ENCODE results near the gene C5AR1.
A peak's percentile ranks its signal among the peaks of the same experiment; 100 is the strongest.
"Not testable (repeated sequence)": the region's sequence is repeated elsewhere in the genome, so short reads cannot be mapped to it uniquely, and the experiment has no call there.

Gene C5AR1

DNA sequence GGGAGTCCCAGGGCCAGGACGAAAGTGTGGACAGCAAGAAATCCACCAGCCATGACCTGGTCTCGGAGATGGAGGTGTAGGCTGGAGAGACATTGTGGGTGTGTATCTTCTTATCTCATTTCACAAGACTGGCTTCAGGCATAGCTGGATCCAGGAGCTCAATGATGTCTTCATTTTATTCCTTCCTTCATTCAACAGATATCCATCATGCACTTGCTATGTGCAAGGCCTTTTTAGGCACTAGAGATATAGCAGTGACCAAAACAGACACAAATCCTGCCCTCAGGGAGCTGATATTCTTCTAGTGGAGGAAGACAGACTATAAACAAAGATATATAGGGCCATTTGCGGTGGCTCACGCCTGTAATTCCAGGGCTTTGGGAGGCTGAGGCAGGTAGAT, 32.1 kb downstream of the C5AR1 start:
- TF ChIP-seq, protein P1, sequence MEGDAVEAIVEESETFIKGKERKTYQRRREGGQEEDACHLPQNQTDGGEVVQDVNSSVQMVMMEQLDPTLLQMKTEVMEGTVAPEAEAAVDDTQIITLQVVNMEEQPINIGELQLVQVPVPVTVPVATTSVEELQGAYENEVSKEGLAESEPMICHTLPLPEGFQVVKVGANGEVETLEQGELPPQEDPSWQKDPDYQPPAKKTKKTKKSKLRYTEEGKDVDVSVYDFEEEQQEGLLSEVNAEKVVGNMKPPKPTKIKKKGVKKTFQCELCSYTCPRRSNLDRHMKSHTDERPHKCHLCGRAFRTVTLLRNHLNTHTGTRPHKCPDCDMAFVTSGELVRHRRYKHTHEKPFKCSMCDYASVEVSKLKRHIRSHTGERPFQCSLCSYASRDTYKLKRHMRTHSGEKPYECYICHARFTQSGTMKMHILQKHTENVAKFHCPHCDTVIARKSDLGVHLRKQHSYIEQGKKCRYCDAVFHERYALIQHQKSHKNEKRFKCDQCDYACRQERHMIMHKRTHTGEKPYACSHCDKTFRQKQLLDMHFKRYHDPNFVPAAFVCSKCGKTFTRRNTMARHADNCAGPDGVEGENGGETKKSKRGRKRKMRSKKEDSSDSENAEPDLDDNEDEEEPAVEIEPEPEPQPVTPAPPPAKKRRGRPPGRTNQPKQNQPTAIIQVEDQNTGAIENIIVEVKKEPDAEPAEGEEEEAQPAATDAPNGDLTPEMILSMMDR (IDR thresholded peaks at IDR 0.05; ENCODE audit: insufficient read depth, low read depth, low read length, missing control alignments), result no peak
- no peak for DNase-seq (ENCODE audit: low read depth)
- no peak overlapping the region for H3K4me3 ChIP-seq (ENCODE audit: low read depth, low read length)

DNA sequence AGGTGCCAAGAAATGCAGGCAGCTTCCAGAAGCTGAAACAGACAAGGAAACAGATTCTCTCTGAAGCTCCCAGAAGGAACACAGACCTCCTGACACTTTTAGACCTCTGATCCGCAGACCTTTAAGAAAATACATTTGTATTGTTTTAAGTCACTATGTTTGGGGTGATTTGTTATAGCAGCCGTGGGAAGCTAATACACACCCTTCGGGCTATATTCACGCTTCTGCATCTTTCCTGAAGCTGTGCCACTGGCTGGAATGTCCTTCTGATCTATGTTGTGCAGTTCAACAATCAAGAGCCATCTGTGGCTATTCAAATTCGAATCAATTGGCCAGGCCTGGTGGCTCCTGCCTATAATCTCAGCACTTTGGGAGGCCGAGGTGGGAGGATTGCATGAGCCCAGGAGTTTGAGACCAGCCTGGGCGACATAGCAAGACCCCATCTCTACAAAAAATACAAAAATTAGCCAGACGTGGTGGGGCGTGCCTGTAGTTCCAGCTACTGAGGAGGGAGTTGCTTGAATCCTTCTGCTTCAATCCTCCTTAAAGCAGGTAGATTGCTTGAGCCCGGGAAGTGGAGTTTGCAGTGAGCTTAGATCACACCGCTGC, 33.6 kb downstream of the C5AR1 start:
- TF ChIP-seq, protein P1 (IDR thresholded peaks at IDR 0.05; ENCODE audit: insufficient read depth, low read depth, low read length, missing control alignments), result no peak
- DNase-seq (ENCODE audit: low read depth), result no peak
- H3K4me3 ChIP-seq (ENCODE audit: low read depth, low read length), result no peak overlapping the region

DNA sequence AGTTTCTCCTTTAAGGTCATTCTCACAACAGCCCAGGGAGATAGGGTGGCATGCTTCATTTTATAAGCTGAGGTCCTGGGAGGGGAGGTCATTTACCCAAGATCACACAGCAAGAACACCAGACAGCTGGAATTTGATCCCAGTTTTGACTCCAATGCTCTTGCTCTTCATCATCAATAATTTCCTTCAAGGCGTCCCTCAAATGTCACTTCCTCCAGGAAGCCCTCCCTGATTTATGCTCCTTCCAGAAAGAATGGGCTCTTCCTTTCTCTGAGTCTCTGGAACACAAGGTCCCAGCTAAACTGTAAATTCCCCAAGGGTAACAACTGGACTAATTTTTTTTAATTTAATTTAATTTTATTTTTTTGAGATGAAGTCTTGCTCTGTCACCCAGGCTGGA, 34.8 kb downstream of the C5AR1 start:
- TF ChIP-seq, protein P1 (IDR thresholded peaks at IDR 0.05; ENCODE audit: insufficient read depth, low read depth, low read length, missing control alignments), result no peak
- no peak for DNase-seq (ENCODE audit: low read depth)
- H3K4me3 ChIP-seq (ENCODE audit: low read depth, low read length), result no peak overlapping the region

DNA sequence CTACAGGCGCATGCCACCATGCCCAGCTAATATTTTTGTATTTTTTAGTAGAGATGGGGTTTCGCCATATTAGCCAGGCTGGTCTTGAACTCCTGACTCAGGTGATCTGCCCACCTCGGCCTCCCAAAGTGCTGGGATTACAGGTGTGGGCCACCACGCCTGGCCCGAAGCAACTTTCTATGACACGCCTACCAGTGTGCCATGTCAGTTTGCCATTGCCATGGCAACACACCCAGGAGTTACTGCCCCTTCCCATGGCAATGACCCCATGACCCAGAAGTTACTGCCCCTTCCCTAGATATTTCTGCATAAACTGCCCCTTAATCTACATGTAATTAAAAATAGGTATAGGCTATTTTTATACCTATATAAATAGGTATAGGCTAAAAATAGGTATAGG, 36.4 kb downstream of the C5AR1 start:
- H3K4me3 ChIP-seq (ENCODE audit: low read depth, low read length); DNase-seq (ENCODE audit: low read depth): not testable (repeated sequence)

DNA sequence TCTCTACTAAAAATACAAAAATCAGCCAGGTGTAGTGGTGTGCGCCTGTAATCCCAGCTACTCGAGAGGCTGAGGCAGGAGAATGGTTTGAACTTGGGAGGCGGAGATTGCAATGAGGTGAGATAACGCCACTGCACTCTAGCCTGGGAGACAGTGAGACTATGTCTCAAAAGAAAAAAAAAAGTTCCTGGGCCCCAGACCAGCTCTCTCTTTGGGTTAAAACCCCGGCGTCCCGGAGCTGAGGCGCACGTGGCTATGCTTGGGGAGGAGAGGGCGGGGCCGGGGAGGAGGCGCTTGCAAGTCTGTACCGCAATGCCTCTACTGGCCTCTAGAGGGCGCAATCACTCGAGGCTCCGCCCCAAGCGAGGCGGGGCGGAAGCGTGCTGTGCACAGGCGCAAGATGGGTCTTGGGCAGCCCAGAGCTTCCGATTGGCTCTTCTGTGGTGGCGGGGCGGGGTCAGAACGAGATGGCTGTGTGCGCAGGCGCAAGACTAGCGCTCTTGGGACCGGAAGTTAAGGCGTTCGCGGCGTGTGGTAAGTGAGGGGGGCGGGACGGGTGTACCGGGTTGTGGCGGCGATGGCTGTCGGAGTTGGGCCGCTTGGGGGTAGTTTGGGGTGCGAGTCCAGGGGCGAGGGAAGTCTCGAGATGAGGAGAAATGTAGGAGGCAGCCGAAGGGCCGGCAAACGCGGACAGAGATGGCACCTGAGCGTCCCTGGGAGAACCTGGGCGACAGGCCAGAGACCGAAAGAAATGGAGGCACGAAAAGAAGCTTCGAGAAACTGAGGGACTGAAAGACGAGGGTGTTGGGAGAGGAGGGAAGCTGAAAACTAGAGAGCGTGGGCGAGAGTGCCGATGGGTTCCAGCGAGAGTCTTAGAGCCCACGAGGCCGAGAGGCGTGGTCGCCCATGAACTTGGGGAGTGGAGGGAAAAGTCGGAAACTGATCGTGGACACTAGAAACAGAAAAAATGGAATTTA, 39.4 kb downstream of the C5AR1 start, which contains the start of gene DHX34:
DHX34 (plus strand) TSS at position 497 of the 977 bp plus-strand sequence. CDS start 3,716 bp downstream, outside the sequence.
- H3K4me3 ChIP-seq (ENCODE audit: low read depth, low read length), result peak within 1 kb of the TSS; percentile 70
- DNase-seq (ENCODE audit: low read depth), result peak; percentile 100
- TF ChIP-seq, protein P1 (IDR thresholded peaks at IDR 0.05; ENCODE audit: insufficient read depth, low read depth, low read length, missing control alignments), result peak; percentile 98

DNA sequence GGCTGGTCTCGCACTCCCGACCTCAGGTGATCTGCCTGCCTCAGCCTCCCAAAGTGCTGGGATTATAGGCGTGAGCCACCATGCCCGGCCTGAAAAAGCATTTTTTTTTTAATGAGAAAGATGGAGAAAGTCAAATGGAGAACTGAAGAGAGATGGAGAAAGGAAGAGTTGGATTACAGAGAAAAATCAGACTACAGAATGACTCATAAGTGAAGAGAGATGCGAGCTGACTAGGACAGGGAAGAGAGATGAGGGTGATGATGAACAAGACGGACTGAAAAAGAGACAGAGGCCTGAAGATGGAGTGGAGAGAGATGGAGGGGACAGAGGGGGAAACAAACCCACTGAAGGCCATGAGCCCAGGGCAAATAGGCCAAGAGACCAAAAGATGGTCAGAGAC, 41.0 kb downstream of the C5AR1 start:
- TF ChIP-seq, protein P1 (IDR thresholded peaks at IDR 0.05; ENCODE audit: insufficient read depth, low read depth, low read length, missing control alignments), result no peak
- DNase-seq (ENCODE audit: low read depth), result no peak
- H3K4me3 ChIP-seq (ENCODE audit: low read depth, low read length), result no peak overlapping the region

DNA sequence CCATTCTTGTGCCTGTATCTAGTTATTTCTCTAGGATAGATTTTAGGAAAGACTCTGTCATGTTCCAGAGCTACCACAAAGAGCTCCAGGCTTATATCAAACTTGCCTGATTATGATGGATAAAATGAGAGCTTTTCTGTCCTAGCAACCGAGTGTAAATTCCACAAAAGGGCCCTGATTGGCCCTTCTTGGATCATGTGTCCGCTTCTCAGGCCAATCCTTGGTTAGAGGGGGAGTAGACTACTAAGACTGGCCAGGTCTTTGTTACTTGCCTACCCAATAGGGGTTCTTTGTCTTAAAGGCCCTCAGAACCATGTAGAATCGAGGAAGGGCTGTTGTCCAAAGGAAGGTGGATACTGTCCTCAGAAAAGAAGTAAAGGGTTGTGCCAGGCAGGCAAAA, 41.9 kb downstream of the C5AR1 start:
- H3K4me3 ChIP-seq (ENCODE audit: low read depth, low read length), result no peak overlapping the region
- peak; percentile 45 for DNase-seq (ENCODE audit: low read depth)
- TF ChIP-seq, protein P1 (IDR thresholded peaks at IDR 0.05; ENCODE audit: insufficient read depth, low read depth, low read length, missing control alignments), result no peak

All from GM12865 (cell line).